Measurements from ENCODE around the gene CD247.
A peak's percentile ranks its signal among the peaks of the same experiment; 100 is the strongest.

Gene CD247

GRCh38 chr1:167463080-167463479 lies 55.2 kb downstream of the CD247 start:
- Histone ChIP-seq H3K27ac (ENCODE audit: insufficient read depth in 1 of 2, low read depth in 1 of 2, low read length in 2 of 2, poor library complexity in 1 of 2, severe bottlenecking in 2 of 2) (no peak overlapping the region), H3K4me1 (ENCODE audit: control extremely low read depth in 1 of 4, control insufficient read depth in 4 of 4, insufficient read depth in 4 of 4, low read length in 3 of 4) (no peaks in the 10 kb centered on the region), H3K36me3 (ENCODE audit: control insufficient read depth in 4 of 4, insufficient read depth in 4 of 4, low read length in 3 of 4) (no peaks in the 10 kb centered on the region), H3K9me3 (ENCODE audit: control extremely low read depth in 1 of 5, control insufficient read depth in 4 of 5, insufficient read depth in 2 of 5, low read depth in 1 of 5, low read length in 4 of 5) (no peaks in the 10 kb centered on the region), H3K27me3 (replicated peaks in 2 of 5; ENCODE audit: control insufficient read depth in 4 of 5, insufficient read depth in 5 of 5, low read length in 4 of 5) (no peaks in the 10 kb centered on the region), H3K4me3 (ENCODE audit: control insufficient read depth in 1 of 7, extremely low read depth in 1 of 7, insufficient read depth in 4 of 7, low read depth in 2 of 7, low read length in 6 of 7) (no peak overlapping the region)
- WGBS (ENCODE audit: insufficient coverage), result 83% methylated on average over 3 of the region's 4 CpGs
- CTCF ChIA-PET, result no interaction called here
- POLR2A ChIA-PET, result no interaction called here
- no peak for DNase-seq

GRCh38 chr1:167462341-167462740 lies 56.0 kb downstream of the CD247 start:
- H3K36me3 ChIP-seq (ENCODE audit: control insufficient read depth in 4 of 4, insufficient read depth in 4 of 4, low read length in 3 of 4), result no peaks in the 10 kb centered on the region
- no peak overlapping the region for H3K27ac ChIP-seq (ENCODE audit: insufficient read depth in 1 of 2, low read depth in 1 of 2, low read length in 2 of 2, poor library complexity in 1 of 2, severe bottlenecking in 2 of 2)
- no peaks in the 10 kb centered on the region for H3K9me3 ChIP-seq (ENCODE audit: control extremely low read depth in 1 of 5, control insufficient read depth in 4 of 5, insufficient read depth in 2 of 5, low read depth in 1 of 5, low read length in 4 of 5)
- H3K4me3 ChIP-seq (ENCODE audit: control insufficient read depth in 1 of 7, extremely low read depth in 1 of 7, insufficient read depth in 4 of 7, low read depth in 2 of 7, low read length in 6 of 7), result no peak overlapping the region
- ChIA-PET CTCF (interaction anchor here (1.0 kb wide), 1 partner anchor 21 kb away, joined by 3 read pairs; no protein-coding TSS in a partner anchor), POLR2A (no interaction called here)
- WGBS (ENCODE audit: insufficient coverage), result 93% methylated on average over 7 of the region's 8 CpGs
- no peaks in the 10 kb centered on the region for H3K4me1 ChIP-seq (ENCODE audit: control extremely low read depth in 1 of 4, control insufficient read depth in 4 of 4, insufficient read depth in 4 of 4, low read length in 3 of 4)
- no peak for DNase-seq
- no peaks in the 10 kb centered on the region for H3K27me3 ChIP-seq (replicated peaks in 2 of 5; ENCODE audit: control insufficient read depth in 4 of 5, insufficient read depth in 5 of 5, low read length in 4 of 5)

GRCh38 chr1:167460836-167461235 lies 57.5 kb downstream of the CD247 start:
- Histone ChIP-seq H3K9me3 (ENCODE audit: control extremely low read depth in 1 of 5, control insufficient read depth in 4 of 5, insufficient read depth in 2 of 5, low read depth in 1 of 5, low read length in 4 of 5) (no peaks in the 10 kb centered on the region), H3K27me3 (replicated peaks in 2 of 5; ENCODE audit: control insufficient read depth in 4 of 5, insufficient read depth in 5 of 5, low read length in 4 of 5) (no peaks in the 10 kb centered on the region), H3K27ac (ENCODE audit: insufficient read depth in 1 of 2, low read depth in 1 of 2, low read length in 2 of 2, poor library complexity in 1 of 2, severe bottlenecking in 2 of 2) (no peak overlapping the region), H3K4me1 (ENCODE audit: control extremely low read depth in 1 of 4, control insufficient read depth in 4 of 4, insufficient read depth in 4 of 4, low read length in 3 of 4) (peaks cover 3 to 8% (median 8%) of the 10 kb centered on the region in 4 experiments), H3K4me3 (ENCODE audit: control insufficient read depth in 1 of 7, extremely low read depth in 1 of 7, insufficient read depth in 4 of 7, low read depth in 2 of 7, low read length in 6 of 7) (no peak overlapping the region), H3K36me3 (ENCODE audit: control insufficient read depth in 4 of 4, insufficient read depth in 4 of 4, low read length in 3 of 4) (no peaks in the 10 kb centered on the region)
- WGBS (ENCODE audit: insufficient coverage), result 97% methylated on average over 10 of the region's 14 CpGs
- CTCF ChIA-PET, result no interaction called here
- no peak for DNase-seq
- POLR2A ChIA-PET, result no interaction called here

- ChIA-PET CTCF (interaction anchor here (1.1 to 1.5 kb wide), 3 partner anchors 19 to 97 kb away, joined by 3 to 4 read pairs (median 3); no protein-coding TSS in a partner anchor), POLR2A (no interaction called here)
- no peak for DNase-seq
- Histone ChIP-seq H3K9me3 (ENCODE audit: control extremely low read depth in 1 of 5, control insufficient read depth in 4 of 5, insufficient read depth in 2 of 5, low read depth in 1 of 5, low read length in 4 of 5) (no peaks in the 10 kb centered on the region), H3K36me3 (ENCODE audit: control insufficient read depth in 4 of 4, insufficient read depth in 4 of 4, low read length in 3 of 4) (no peaks in the 10 kb centered on the region), H3K27me3 (replicated peaks in 2 of 5; ENCODE audit: control insufficient read depth in 4 of 5, insufficient read depth in 5 of 5, low read length in 4 of 5) (no peaks in the 10 kb centered on the region), H3K27ac (ENCODE audit: insufficient read depth in 1 of 2, low read depth in 1 of 2, low read length in 2 of 2, poor library complexity in 1 of 2, severe bottlenecking in 2 of 2) (no peak overlapping the region), H3K4me3 (ENCODE audit: control insufficient read depth in 1 of 7, extremely low read depth in 1 of 7, insufficient read depth in 4 of 7, low read depth in 2 of 7, low read length in 6 of 7) (no peak overlapping the region), H3K4me1 (ENCODE audit: control extremely low read depth in 1 of 4, control insufficient read depth in 4 of 4, insufficient read depth in 4 of 4, low read length in 3 of 4) (peaks cover 3 to 25% (median 17%) of the 10 kb centered on the region in 4 experiments)
- 81% methylated on average over 8 of the region's 11 CpGs for WGBS (ENCODE audit: insufficient coverage)
Observed at GRCh38 chr1:167457936-167458584, 60.3 kb downstream of the CD247 start.

GRCh38 chr1:167456926-167457325 lies 61.4 kb downstream of the CD247 start:
- H3K27ac ChIP-seq (ENCODE audit: insufficient read depth in 1 of 2, low read depth in 1 of 2, low read length in 2 of 2, poor library complexity in 1 of 2, severe bottlenecking in 2 of 2), result no peak overlapping the region
- 100% methylated on average over 5 of the region's 8 CpGs for WGBS (ENCODE audit: insufficient coverage)
- no peaks in the 10 kb centered on the region for H3K27me3 ChIP-seq (replicated peaks in 2 of 5; ENCODE audit: control insufficient read depth in 4 of 5, insufficient read depth in 5 of 5, low read length in 4 of 5)
- ChIA-PET CTCF (interaction anchor here (0.7 to 3.3 kb wide), 8 partner anchors 10 to 548 kb away, joined by 3 to 16 read pairs (median 4); no protein-coding TSS in a partner anchor), POLR2A (no interaction called here)
- H3K36me3 ChIP-seq (ENCODE audit: control insufficient read depth in 4 of 4, insufficient read depth in 4 of 4, low read length in 3 of 4), result no peaks in the 10 kb centered on the region
- no peak for DNase-seq
- no peak overlapping the region for H3K4me3 ChIP-seq (ENCODE audit: control insufficient read depth in 1 of 7, extremely low read depth in 1 of 7, insufficient read depth in 4 of 7, low read depth in 2 of 7, low read length in 6 of 7)
- H3K4me1 ChIP-seq (ENCODE audit: control extremely low read depth in 1 of 4, control insufficient read depth in 4 of 4, insufficient read depth in 4 of 4, low read length in 3 of 4), result peaks cover 3 to 25% (median 17%) of the 10 kb centered on the region in 4 experiments
- no peaks in the 10 kb centered on the region for H3K9me3 ChIP-seq (ENCODE audit: control extremely low read depth in 1 of 5, control insufficient read depth in 4 of 5, insufficient read depth in 2 of 5, low read depth in 1 of 5, low read length in 4 of 5)

GRCh38 chr1:167456524-167456923 lies 61.8 kb downstream of the CD247 start:
- Histone ChIP-seq H3K4me1 (ENCODE audit: control extremely low read depth in 1 of 4, control insufficient read depth in 4 of 4, insufficient read depth in 4 of 4, low read length in 3 of 4) (peaks cover 3 to 25% (median 17%) of the 10 kb centered on the region in 4 experiments), H3K4me3 (ENCODE audit: control insufficient read depth in 1 of 7, extremely low read depth in 1 of 7, insufficient read depth in 4 of 7, low read depth in 2 of 7, low read length in 6 of 7) (peak overlapping the region in 4 of 7 experiments; percentile 30 to 92 (median 88)), H3K27me3 (replicated peaks in 2 of 5; ENCODE audit: control insufficient read depth in 4 of 5, insufficient read depth in 5 of 5, low read length in 4 of 5) (no peaks in the 10 kb centered on the region), H3K9me3 (ENCODE audit: control extremely low read depth in 1 of 5, control insufficient read depth in 4 of 5, insufficient read depth in 2 of 5, low read depth in 1 of 5, low read length in 4 of 5) (no peaks in the 10 kb centered on the region), H3K36me3 (ENCODE audit: control insufficient read depth in 4 of 4, insufficient read depth in 4 of 4, low read length in 3 of 4) (no peaks in the 10 kb centered on the region), H3K27ac (ENCODE audit: insufficient read depth in 1 of 2, low read depth in 1 of 2, low read length in 2 of 2, poor library complexity in 1 of 2, severe bottlenecking in 2 of 2) (no peak overlapping the region)
- POLR2A ChIA-PET, result interaction anchor here (0.6 kb wide), 2 partner anchors 36 to 386 kb away, joined by 3 read pairs; no protein-coding TSS in a partner anchor
- CTCF ChIA-PET, result interaction anchor here (0.7 to 4.2 kb wide), 8 partner anchors 9 to 547 kb away, joined by 3 to 28 read pairs (median 5); no protein-coding TSS in a partner anchor
- DNase-seq, result peak in 1 of 3 donors; percentile 8
- 92% methylated on average over 4 of the region's 5 CpGs for WGBS (ENCODE audit: insufficient coverage)

- Histone ChIP-seq H3K36me3 (ENCODE audit: control insufficient read depth in 4 of 4, insufficient read depth in 4 of 4, low read length in 3 of 4) (no peaks in the 10 kb centered on the region), H3K9me3 (ENCODE audit: control extremely low read depth in 1 of 5, control insufficient read depth in 4 of 5, insufficient read depth in 2 of 5, low read depth in 1 of 5, low read length in 4 of 5) (no peaks in the 10 kb centered on the region), H3K27me3 (replicated peaks in 2 of 5; ENCODE audit: control insufficient read depth in 4 of 5, insufficient read depth in 5 of 5, low read length in 4 of 5) (no peaks in the 10 kb centered on the region), H3K27ac (ENCODE audit: insufficient read depth in 1 of 2, low read depth in 1 of 2, low read length in 2 of 2, poor library complexity in 1 of 2, severe bottlenecking in 2 of 2) (peak overlapping the region; percentile 25 to 82), H3K4me1 (ENCODE audit: control extremely low read depth in 1 of 4, control insufficient read depth in 4 of 4, insufficient read depth in 4 of 4, low read length in 3 of 4) (peaks cover 3 to 27% (median 17%) of the 10 kb centered on the region in 4 experiments), H3K4me3 (ENCODE audit: control insufficient read depth in 1 of 7, extremely low read depth in 1 of 7, insufficient read depth in 4 of 7, low read depth in 2 of 7, low read length in 6 of 7) (peak overlapping the region; percentile 30 to 92 (median 78))
- POLR2A ChIA-PET, result interaction anchor here (0.6 to 1.3 kb wide), 3 partner anchors 16 to 387 kb away, joined by 3 to 5 read pairs (median 3); no protein-coding TSS in a partner anchor
- WGBS (ENCODE audit: insufficient coverage), result under 1% methylated on average over 17 of the region's 23 CpGs
- peak in 2 of 3 donors; percentile 43 to 73 for DNase-seq
- CTCF ChIA-PET, result interaction anchor here (0.9 to 4.2 kb wide), 8 partner anchors 9 to 547 kb away, joined by 3 to 28 read pairs (median 6); no protein-coding TSS in a partner anchor
Observed at GRCh38 chr1:167455786-167456446, 62.4 kb downstream of the CD247 start.
